LNCAP (cell line): ENCODE data around the gene FBXW5.

Experiments used
- TF ChIP-seq, protein P1 (sequence below): fragments of 450-650 bp; IDR thresholded peaks from 2 replicates; pipeline ENCODE4 v1.5.1; 2017; ENCODE audit warnings: mild to moderate bottlenecking

FBXW5 gene

DNA sequence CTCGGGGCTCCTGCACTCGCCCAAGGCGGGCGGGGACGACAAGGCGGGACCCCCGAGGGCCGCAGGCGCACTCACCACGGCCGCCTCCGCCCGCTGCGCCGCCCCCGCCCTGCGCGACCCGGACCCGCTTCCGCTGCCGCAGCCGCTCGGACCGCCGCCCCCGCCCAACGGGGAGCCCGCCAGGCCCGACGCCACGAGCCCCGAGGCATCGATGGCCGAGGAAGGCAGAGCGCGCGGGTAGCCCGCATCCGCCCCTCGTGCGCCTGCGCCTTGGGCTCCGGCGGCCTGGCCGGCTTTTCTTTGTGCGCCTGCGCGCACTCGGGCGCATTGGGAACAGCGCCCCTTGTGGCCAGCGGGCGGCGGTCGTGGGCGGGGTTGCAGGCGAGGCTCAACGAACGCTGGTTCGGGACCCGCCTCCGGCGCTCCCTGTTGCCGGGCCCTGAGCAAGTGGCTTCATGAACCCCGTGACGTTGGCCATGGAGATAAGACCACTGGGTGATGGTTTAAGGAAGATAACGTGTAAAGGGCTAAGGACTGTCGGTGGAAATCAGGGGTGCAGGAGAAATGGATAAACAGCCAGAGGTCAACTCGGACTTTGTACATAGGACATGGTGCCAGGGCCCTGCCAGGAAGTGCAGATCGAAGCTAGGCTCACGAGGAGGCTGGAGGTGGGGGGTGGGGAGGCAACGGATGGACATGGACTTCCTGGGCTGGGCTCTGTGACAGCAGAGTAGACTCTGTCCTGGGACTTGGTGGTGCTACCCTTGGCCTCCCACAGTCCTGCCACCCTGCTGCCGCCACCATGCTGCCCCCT is at the start of gene FBXW5, which contains the start of gene C8G:
FBXW5 (minus strand) TSS at position 220 of the 814 bp plus-strand sequence. CDS start 655 bp downstream, outside the sequence.
C8G (plus strand) TSS at position 725 of the 814 bp plus-strand sequence; CDS start at position 803, 78 bp downstream.
- TF ChIP-seq, protein P1, sequence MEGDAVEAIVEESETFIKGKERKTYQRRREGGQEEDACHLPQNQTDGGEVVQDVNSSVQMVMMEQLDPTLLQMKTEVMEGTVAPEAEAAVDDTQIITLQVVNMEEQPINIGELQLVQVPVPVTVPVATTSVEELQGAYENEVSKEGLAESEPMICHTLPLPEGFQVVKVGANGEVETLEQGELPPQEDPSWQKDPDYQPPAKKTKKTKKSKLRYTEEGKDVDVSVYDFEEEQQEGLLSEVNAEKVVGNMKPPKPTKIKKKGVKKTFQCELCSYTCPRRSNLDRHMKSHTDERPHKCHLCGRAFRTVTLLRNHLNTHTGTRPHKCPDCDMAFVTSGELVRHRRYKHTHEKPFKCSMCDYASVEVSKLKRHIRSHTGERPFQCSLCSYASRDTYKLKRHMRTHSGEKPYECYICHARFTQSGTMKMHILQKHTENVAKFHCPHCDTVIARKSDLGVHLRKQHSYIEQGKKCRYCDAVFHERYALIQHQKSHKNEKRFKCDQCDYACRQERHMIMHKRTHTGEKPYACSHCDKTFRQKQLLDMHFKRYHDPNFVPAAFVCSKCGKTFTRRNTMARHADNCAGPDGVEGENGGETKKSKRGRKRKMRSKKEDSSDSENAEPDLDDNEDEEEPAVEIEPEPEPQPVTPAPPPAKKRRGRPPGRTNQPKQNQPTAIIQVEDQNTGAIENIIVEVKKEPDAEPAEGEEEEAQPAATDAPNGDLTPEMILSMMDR: peak; percentile 97

DNA sequence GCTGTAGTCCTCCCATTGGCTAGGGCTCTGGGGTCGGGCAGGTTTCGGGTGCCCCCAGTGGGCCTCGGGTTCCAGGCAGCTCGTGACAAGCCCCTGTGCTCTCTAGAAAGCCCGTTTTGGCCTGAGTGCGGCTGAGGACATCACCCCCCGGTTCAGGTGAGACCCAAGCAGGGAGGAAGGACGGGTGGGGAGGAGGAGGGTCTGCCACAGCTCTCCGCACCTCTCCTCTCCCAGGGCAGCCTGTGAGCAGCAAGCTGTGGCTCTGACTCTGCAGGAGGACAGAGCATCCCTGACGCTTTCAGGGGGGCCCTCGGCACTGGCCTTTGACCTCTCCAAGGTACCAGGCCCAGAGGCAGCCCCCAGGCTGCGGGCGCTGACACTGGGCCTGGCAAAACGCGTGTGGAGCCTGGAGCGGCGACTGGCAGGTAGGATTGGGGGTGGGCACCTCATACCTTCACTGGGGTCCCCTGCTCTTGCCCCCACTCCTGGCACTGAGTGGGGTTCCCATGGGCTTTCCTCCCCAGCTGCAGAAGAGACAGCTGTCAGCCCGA is 48.4 kb upstream of the FBXW5 start:
- TF ChIP-seq, protein P1: no peak

GRCh38 chr9:136991993-136992818 is 47.7 kb upstream of the FBXW5 start, which contains the start of gene PAXX:
Gene PAXX, plus strand, starts transcription at chr9:136992422. Its CDS starts 22 bp downstream, at chr9:136992444.
- TF ChIP-seq, protein P1: no peak

GRCh38 chr9:136990242-136990911 is 45.8 kb upstream of the FBXW5 start:
- TF ChIP-seq, protein P1: no peak

DNA sequence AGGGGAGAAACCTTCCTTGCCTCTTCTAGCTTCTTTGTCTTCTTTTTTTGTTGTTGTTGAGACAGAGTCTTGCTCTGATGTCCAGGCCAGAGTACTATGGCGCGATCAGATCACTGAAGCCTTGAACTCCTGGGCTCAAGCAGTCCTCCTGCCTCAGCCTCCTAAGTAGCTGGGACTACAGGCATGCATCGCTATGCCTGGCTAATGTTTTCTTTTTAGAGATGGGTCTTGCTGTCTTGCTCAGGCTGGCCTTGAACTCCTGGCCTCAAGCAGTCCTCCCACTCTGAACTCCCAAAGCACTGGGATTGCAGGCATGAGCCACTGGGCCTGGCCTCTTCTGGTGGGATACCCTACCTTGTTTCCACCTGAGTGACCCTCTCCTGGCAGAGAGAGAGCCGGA is 44.3 kb upstream of the FBXW5 start:
- TF ChIP-seq, protein P1: no peak

- TF ChIP-seq, protein P1: no peak
Observed at GRCh38 chr9:136985853-136986252, 41.3 kb upstream of the FBXW5 start.
